ENCODE data around the gene HSFX4.
"Not testable (repeated sequence)": the region's sequence is repeated elsewhere in the genome, so short reads cannot be mapped to it uniquely, and the experiment has no call there.

HSFX4 gene

DNA sequence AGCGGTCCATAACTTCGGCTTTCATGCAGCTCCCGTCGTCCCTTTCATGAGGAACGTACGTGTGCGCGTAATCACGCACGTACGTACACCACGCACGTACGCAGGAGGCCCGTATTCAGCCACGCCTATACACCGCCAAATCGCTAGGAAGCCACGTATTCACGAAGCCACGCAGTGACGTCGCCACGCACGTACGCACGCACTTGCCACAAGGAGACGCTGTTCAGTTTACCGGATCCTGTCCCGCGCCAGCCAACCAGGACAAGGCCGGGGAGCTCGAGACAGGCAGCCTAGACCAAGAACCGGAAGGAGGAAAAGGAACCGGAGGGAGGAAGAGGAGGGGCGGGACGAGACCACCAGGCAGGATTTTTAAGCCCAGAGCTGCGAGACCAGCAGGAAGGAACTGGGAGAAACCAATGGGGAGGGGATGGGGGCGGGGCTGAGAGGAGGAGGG lies 9.1 kb downstream of the HSFX4 start, which contains the start of gene EOLA2:
TSS of gene EOLA2 (minus strand) at position 65 of the 454 bp plus-strand sequence. CDS start 4,617 bp downstream, outside the sequence.
- peak; percentile 80 for DNase-seq

- DNase-seq, result peak; percentile 15
Observed at GRCh38 chrX:149938881-149939654, 9.7 kb downstream of the HSFX4 start.

DNA sequence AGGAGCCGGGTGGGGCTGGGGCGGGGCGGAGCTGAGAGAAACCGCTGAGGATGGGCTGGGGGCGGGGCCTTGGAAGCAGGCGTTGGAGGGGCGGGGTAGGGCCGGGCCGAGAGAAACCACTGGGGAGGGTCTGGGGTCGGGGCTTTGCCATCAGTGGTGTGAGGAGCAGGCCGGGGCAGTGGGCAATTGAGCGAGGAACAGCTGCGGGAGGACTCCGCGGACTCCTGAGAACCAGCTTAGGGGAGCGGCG lies 10.2 kb downstream of the HSFX4 start:
- no peak for DNase-seq

GRCh38 chrX:149939905-149940673 lies 10.7 kb downstream of the HSFX4 start:
- DNase-seq, result peak; percentile 72

DNA sequence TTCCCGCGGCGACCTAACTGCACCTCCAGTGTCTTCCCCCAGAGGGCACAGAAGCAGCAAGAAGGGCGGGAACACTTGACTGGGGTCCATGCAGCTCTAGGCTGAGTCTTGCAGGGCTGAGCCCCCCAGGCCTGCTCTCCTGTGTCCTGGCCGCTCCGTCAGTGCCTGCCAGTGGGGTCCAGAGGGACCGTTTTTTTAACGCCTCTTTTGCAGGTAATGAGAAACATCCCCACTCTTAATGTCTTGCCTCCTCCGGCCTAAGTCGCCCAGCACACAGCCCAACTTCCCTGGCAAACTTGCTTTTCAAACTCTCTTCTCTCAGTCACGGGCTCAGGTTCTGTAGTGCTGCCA lies 11.3 kb downstream of the HSFX4 start:
- not testable (repeated sequence) for DNase-seq

- DNase-seq, result not testable (repeated sequence)
Observed at GRCh38 chrX:149945087-149945670, 15.8 kb downstream of the HSFX4 start.

- DNase-seq, result not testable (repeated sequence)
Observed at GRCh38 chrX:149945820-149946219, 16.4 kb downstream of the HSFX4 start.

GRCh38 chrX:149946932-149947331 lies 17.6 kb downstream of the HSFX4 start:
- DNase-seq, result not testable (repeated sequence)

DNA sequence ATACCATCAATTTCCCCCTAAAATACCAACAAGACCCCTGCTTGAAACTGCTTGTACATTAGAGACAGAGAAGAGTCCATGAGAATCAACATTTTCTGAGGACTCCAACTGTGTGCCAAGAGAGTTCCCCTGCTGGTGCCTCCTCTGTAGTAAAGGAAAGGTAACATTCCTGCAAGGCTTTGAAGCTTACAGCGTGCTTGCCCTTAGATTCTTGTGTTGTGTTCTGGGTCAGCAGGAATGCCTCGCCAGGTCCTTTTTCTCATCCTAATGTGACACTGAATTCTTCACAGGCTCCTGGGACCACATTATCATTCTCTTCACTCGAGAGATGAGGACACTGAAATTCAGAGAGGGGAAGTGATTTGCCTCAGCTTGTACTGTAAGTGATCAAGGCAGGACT lies 18.6 kb downstream of the HSFX4 start:
- no peak for DNase-seq

- DNase-seq, result no peak
Observed at GRCh38 chrX:149949743-149950436, 20.5 kb downstream of the HSFX4 start.

- no peak for DNase-seq
Observed at GRCh38 chrX:149950681-149951080, 21.3 kb downstream of the HSFX4 start.

DNA sequence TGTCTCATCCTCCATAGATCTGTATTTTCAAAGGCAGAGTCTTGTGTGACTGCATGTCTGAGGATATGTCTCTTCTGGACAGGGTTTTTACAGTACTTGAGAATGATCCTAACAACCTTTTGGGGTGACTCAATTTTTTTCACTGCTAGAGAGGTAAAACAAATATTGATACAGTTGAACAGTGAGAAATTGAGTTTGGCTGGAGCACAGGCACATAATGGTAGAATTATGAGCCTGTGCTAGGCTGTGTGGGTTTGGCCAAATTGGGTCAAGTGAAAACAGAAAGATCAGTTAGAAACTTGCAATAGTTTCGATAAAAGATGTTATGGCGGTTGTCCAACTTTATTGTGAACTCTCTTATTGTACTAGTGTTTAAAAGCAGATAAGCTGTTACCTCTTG lies 32.2 kb downstream of the HSFX4 start:
- DNase-seq, result no peak

DNA sequence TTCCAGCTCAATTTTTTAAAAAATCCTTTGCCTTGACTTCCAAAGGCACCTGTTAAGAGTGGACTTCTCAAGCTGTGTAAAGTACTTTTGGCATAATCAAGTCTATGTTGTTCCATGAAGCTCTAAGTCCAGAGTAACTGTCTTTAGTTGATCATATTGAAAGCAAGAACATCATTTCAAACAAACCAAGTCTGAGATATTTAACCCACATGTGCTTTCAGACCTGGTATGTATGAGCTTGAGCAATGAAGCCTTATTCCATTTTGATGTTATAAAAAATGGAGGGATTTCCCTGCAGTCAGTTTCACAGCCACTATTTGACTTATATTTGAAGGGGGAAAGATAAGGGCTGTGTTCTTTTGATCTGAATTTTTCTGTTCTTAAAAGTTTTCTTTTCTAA lies 32.6 kb downstream of the HSFX4 start:
- no peak for DNase-seq

DNA sequence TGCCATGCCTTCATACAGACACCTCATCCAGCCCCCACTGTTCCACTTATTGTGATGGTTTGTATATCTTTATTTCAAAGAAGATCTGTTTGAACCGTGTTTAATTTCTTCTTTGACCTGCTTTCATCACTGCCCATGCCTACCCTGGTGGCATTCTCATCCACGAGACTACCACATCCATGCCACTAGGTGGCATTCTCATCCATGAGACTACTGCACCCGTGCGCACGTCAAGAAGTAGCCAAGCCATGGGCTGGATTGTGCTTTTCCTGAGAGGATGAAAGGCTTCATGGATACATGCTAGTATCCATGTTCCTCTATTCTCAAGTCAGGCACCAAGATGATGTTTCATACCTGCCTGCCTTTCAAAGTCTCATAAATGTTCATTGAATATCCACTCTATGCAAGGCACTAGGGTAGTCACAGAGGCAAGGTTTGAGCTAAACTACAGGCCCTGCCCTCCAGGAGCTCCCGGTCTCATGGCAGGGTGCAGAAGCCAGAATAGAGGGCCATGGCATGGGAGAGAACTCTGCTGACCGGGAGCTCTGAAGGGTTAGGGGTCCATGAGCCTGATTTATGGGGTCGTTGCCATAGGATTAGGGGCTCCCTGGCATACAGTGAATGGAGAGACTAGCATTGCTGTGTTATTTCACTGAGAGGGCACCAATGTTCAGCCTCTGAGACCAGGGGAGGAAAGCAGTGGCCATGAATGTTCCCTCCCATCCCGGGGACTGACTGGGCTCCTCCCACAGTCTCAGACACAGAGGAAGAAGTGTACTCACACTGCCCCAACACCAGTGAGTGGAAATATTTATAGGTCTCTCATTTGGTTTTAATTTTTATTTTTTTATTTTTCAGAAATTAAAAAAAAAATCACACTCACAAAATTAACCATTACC lies 33.7 kb downstream of the HSFX4 start:
- no peak for DNase-seq

DNA sequence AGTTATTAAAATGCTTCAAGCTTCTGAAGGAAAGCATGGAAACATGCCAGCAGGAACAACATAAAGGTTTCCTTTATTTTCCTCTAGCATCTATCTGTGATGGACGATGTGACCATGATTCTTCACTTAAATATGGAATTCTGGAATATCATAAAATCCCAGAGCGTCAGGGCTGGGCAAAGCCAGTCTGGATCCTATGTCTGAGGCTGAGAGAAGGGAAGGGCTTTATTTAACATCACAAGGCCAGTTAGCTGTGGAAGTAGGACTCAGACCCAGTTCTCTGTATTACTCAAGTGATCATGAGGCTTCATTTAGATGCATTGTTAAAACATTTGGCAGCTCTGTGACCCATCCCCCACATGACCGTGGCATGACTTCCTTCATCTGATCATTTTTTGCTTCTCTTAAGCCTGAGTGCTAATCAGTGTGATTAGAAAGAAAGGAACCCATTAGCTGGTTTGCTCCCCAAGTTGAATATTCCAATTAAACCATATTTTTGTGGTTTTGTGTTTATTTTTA lies 49.8 kb downstream of the HSFX4 start:
- DNase-seq, result no peak

Measured in SIG-M5 (cell line).